ENCODE measurements around the gene SOHLH2.

SOHLH2 gene

GRCh38 chr13:36251526-36251925 is 37.2 kb upstream of the SOHLH2 start:
- Mint-ChIP-seq H3K27me3 (ENCODE audit: low read depth) (no peaks in the 10 kb centered on the region), H3K4me3 (no peak overlapping the region), H3K27ac (no peak overlapping the region), H3K36me3 (ENCODE audit: low read depth) (peaks cover 10% of the 10 kb centered on the region), H3K4me1 (peaks cover 19% of the 10 kb centered on the region), H3K9me3 (peaks cover 5% of the 10 kb centered on the region)
- no peak for TF ChIP-seq CTCF (IDR thresholded peaks at IDR 0.05; ENCODE audit: unreplicated experiment in 3 of 3)

GRCh38 chr13:36251017-36251416 is 36.7 kb upstream of the SOHLH2 start:
- TF ChIP-seq CTCF (IDR thresholded peaks at IDR 0.05; ENCODE audit: unreplicated experiment in 3 of 3) = no peak
- Mint-ChIP-seq H3K27ac (peak overlapping the region in 2 of 3 experiments; percentile 44 to 67), H3K9me3 (peaks cover 10% of the 10 kb centered on the region), H3K36me3 (ENCODE audit: low read depth) (peaks cover 11% of the 10 kb centered on the region), H3K4me3 (no peak overlapping the region), H3K27me3 (ENCODE audit: low read depth) (no peaks in the 10 kb centered on the region), H3K4me1 (peaks cover 19% of the 10 kb centered on the region)

GRCh38 chr13:36248700-36249099 is 34.3 kb upstream of the SOHLH2 start:
- no peak overlapping the region for H3K4me3 Mint-ChIP-seq
- H3K36me3 Mint-ChIP-seq (ENCODE audit: low read depth) = peaks cover 15% of the 10 kb centered on the region
- H3K27me3 Mint-ChIP-seq (ENCODE audit: low read depth) = no peaks in the 10 kb centered on the region
- no peak overlapping the region for H3K27ac Mint-ChIP-seq
- peaks cover 19% of the 10 kb centered on the region for H3K4me1 Mint-ChIP-seq
- no peak for TF ChIP-seq CTCF (IDR thresholded peaks at IDR 0.05; ENCODE audit: unreplicated experiment in 3 of 3)
- H3K9me3 Mint-ChIP-seq = peaks cover 13% of the 10 kb centered on the region

GRCh38 chr13:36244990-36245389 is 30.6 kb upstream of the SOHLH2 start:
- no peak for TF ChIP-seq CTCF (IDR thresholded peaks at IDR 0.05; ENCODE audit: unreplicated experiment in 3 of 3)
- peaks cover 13% of the 10 kb centered on the region for H3K9me3 Mint-ChIP-seq
- H3K4me1 Mint-ChIP-seq = peaks cover 5% of the 10 kb centered on the region
- no peak overlapping the region for H3K4me3 Mint-ChIP-seq
- H3K27ac Mint-ChIP-seq = no peak overlapping the region
- no peaks in the 10 kb centered on the region for H3K27me3 Mint-ChIP-seq (ENCODE audit: low read depth)
- H3K36me3 Mint-ChIP-seq (ENCODE audit: low read depth) = peaks cover 15% of the 10 kb centered on the region

GRCh38 chr13:36244073-36244472 is 29.7 kb upstream of the SOHLH2 start:
- peaks cover 13% of the 10 kb centered on the region for H3K9me3 Mint-ChIP-seq
- peaks cover 15% of the 10 kb centered on the region for H3K36me3 Mint-ChIP-seq (ENCODE audit: low read depth)
- no peaks in the 10 kb centered on the region for H3K4me1 Mint-ChIP-seq
- H3K27me3 Mint-ChIP-seq (ENCODE audit: low read depth) = no peaks in the 10 kb centered on the region
- no peak overlapping the region for H3K4me3 Mint-ChIP-seq
- no peak overlapping the region for H3K27ac Mint-ChIP-seq
- no peak for TF ChIP-seq CTCF (IDR thresholded peaks at IDR 0.05; ENCODE audit: unreplicated experiment in 3 of 3)

- no peak for TF ChIP-seq CTCF (IDR thresholded peaks at IDR 0.05; ENCODE audit: unreplicated experiment in 3 of 3)
- H3K27me3 Mint-ChIP-seq (ENCODE audit: low read depth) = no peaks in the 10 kb centered on the region
- H3K36me3 Mint-ChIP-seq (ENCODE audit: low read depth) = peaks cover 15% of the 10 kb centered on the region
- H3K4me3 Mint-ChIP-seq = no peak overlapping the region
- no peak overlapping the region for H3K27ac Mint-ChIP-seq
- H3K4me1 Mint-ChIP-seq = no peaks in the 10 kb centered on the region
- peaks cover 13% of the 10 kb centered on the region for H3K9me3 Mint-ChIP-seq
Measured at GRCh38 chr13:36242761-36243160, 28.4 kb upstream of the SOHLH2 start.

Measured in nephron (organoid).